ENCODE measurements around the gene GSTP1.
"Not testable (repeated sequence)": the region's sequence is repeated elsewhere in the genome, so short reads cannot be mapped to it uniquely, and the experiment has no call there.

GSTP1 gene

GRCh38 chr11:67621928-67622327, 38.3 kb downstream of the GSTP1 start:
- H3K9me2 ChIP-seq (replicated peaks; ENCODE audit: insufficient read depth, low read length); H3K9me3 ChIP-seq (ENCODE audit: insufficient read depth, low read length); H3K27ac ChIP-seq (ENCODE audit: low read depth, low read length); H3K4me2 ChIP-seq (ENCODE audit: low read depth, low read length, poor library complexity, severe bottlenecking); H3K4me3 ChIP-seq (ENCODE audit: insufficient read depth, low read length, poor library complexity, severe bottlenecking); H3F3A ChIP-seq (ENCODE audit: insufficient read depth); H3K27me3 ChIP-seq (ENCODE audit: low read length); H2AFZ ChIP-seq (ENCODE audit: low read depth, low read length, severe bottlenecking); H3K36me3 ChIP-seq (ENCODE audit: low read length); H3K79me2 ChIP-seq (ENCODE audit: insufficient read depth, low read length); H3K9ac ChIP-seq (ENCODE audit: low read length); H4K20me1 ChIP-seq (ENCODE audit: low read depth, low read length): not testable (repeated sequence)

- H4K20me1 ChIP-seq (ENCODE audit: low read depth, low read length); H2AFZ ChIP-seq (ENCODE audit: low read depth, low read length, severe bottlenecking); H3K27me3 ChIP-seq (ENCODE audit: low read length); H3K79me2 ChIP-seq (ENCODE audit: insufficient read depth, low read length); H3K27ac ChIP-seq (ENCODE audit: low read depth, low read length); H3K4me2 ChIP-seq (ENCODE audit: low read depth, low read length, poor library complexity, severe bottlenecking); H3K36me3 ChIP-seq (ENCODE audit: low read length); H3K4me3 ChIP-seq (ENCODE audit: insufficient read depth, low read length, poor library complexity, severe bottlenecking); H3K9me2 ChIP-seq (replicated peaks; ENCODE audit: insufficient read depth, low read length); H3K9me3 ChIP-seq (ENCODE audit: insufficient read depth, low read length); H3K9ac ChIP-seq (ENCODE audit: low read length); H3F3A ChIP-seq (ENCODE audit: insufficient read depth): not testable (repeated sequence)
Observed at GRCh38 chr11:67622905-67623304, 39.3 kb downstream of the GSTP1 start.

- H3K9me3 ChIP-seq (ENCODE audit: insufficient read depth, low read length); H4K20me1 ChIP-seq (ENCODE audit: low read depth, low read length); H3K4me3 ChIP-seq (ENCODE audit: insufficient read depth, low read length, poor library complexity, severe bottlenecking); H3K9me2 ChIP-seq (replicated peaks; ENCODE audit: insufficient read depth, low read length); H3K9ac ChIP-seq (ENCODE audit: low read length); H3K4me2 ChIP-seq (ENCODE audit: low read depth, low read length, poor library complexity, severe bottlenecking); H2AFZ ChIP-seq (ENCODE audit: low read depth, low read length, severe bottlenecking); H3K27me3 ChIP-seq (ENCODE audit: low read length); H3K79me2 ChIP-seq (ENCODE audit: insufficient read depth, low read length); H3K27ac ChIP-seq (ENCODE audit: low read depth, low read length); H3F3A ChIP-seq (ENCODE audit: insufficient read depth); H3K36me3 ChIP-seq (ENCODE audit: low read length): not testable (repeated sequence)
Observed at GRCh38 chr11:67623795-67624194, 40.2 kb downstream of the GSTP1 start.

- H3K36me3 ChIP-seq (ENCODE audit: low read length); H3K9me3 ChIP-seq (ENCODE audit: insufficient read depth, low read length): not testable (repeated sequence)
Observed at GRCh38 chr11:67626131-67626833, 42.7 kb downstream of the GSTP1 start.

GRCh38 chr11:67626970-67627369, 43.4 kb downstream of the GSTP1 start:
- Histone ChIP-seq H2AFZ (ENCODE audit: low read depth, low read length, severe bottlenecking) (no peak overlapping the region), H3K9ac (ENCODE audit: low read length) (no peak overlapping the region), H3K79me2 (ENCODE audit: insufficient read depth, low read length) (no peaks in the 10 kb centered on the region), H3K9me2 (replicated peaks; ENCODE audit: insufficient read depth, low read length) (no peaks in the 10 kb centered on the region), H3F3A (ENCODE audit: insufficient read depth) (peaks cover 4% of the 10 kb centered on the region; the same call in 1 of the 2 replicates), H3K9me3 (ENCODE audit: insufficient read depth, low read length) (no peaks in the 10 kb centered on the region), H3K4me2 (ENCODE audit: low read depth, low read length, poor library complexity, severe bottlenecking) (no peak overlapping the region), H4K20me1 (ENCODE audit: low read depth, low read length) (no peaks in the 10 kb centered on the region), H3K27me3 (ENCODE audit: low read length) (no peaks in the 10 kb centered on the region), H3K4me3 (ENCODE audit: insufficient read depth, low read length, poor library complexity, severe bottlenecking) (no peak overlapping the region), H3K27ac (ENCODE audit: low read depth, low read length) (no peak overlapping the region), H3K36me3 (ENCODE audit: low read length) (no peaks in the 10 kb centered on the region)
- no peak for TF ChIP-seq CTCF (IDR thresholded peaks at IDR 0.05; ENCODE audit: insufficient read depth, low read length, poor library complexity, severe bottlenecking)
- TF ChIP-seq EZH2phosphoT487 (conservative IDR thresholded peaks at IDR 0.05; ENCODE audit: low read length) = no peak

More at GRCh38 chr11:67626131-67626833, 42.7 kb downstream of the GSTP1 start:
- H3K4me2 ChIP-seq (ENCODE audit: low read depth, low read length, poor library complexity, severe bottlenecking); H4K20me1 ChIP-seq (ENCODE audit: low read depth, low read length); H3K79me2 ChIP-seq (ENCODE audit: insufficient read depth, low read length); H3K27me3 ChIP-seq (ENCODE audit: low read length); H3K9ac ChIP-seq (ENCODE audit: low read length); H3K27ac ChIP-seq (ENCODE audit: low read depth, low read length); H3F3A ChIP-seq (ENCODE audit: insufficient read depth); H3K4me3 ChIP-seq (ENCODE audit: insufficient read depth, low read length, poor library complexity, severe bottlenecking); H3K9me2 ChIP-seq (replicated peaks; ENCODE audit: insufficient read depth, low read length); H2AFZ ChIP-seq (ENCODE audit: low read depth, low read length, severe bottlenecking): not testable (repeated sequence)

All from SU-DHL-6 (cell line).